Measurements from ENCODE around the gene RBM3.
"Not testable (repeated sequence)": the region's sequence is repeated elsewhere in the genome, so short reads cannot be mapped to it uniquely, and the experiment has no call there.

Gene RBM3

GRCh38 chrX:48574270-48575266, at the start of gene RBM3:
Gene RBM3, plus strand, starts transcription at chrX:48574484. Its CDS starts 697 bp downstream, at chrX:48575181.
- peak; percentile 92 to 94 (median 94) for DNase-seq

- DNase-seq: not testable (repeated sequence)
Observed at GRCh38 chrX:48525853-48526252, 48.4 kb upstream of the RBM3 start.

- DNase-seq: no peak
Observed at GRCh38 chrX:48530736-48531135, 43.5 kb upstream of the RBM3 start.

GRCh38 chrX:48531358-48531959, 42.8 kb upstream of the RBM3 start:
- peak; percentile 26 to 54 (median 46) for DNase-seq

- DNase-seq: no peak
Observed at GRCh38 chrX:48532161-48532560, 42.1 kb upstream of the RBM3 start.

GRCh38 chrX:48533165-48533564, 41.1 kb upstream of the RBM3 start:
- DNase-seq: no peak

GRCh38 chrX:48538641-48539344, 35.5 kb upstream of the RBM3 start:
- DNase-seq: no peak

- peak; percentile 96 to 97 (median 97) for DNase-seq
Observed at GRCh38 chrX:48539345-48540027, 34.8 kb upstream of the RBM3 start, which contains the start of gene TBC1D25. Gene TBC1D25, plus strand, starts transcription at chrX:48539714. Its CDS starts 84 bp downstream, at chrX:48539798.

GRCh38 chrX:48540028-48540375, 34.3 kb upstream of the RBM3 start:
- peak; percentile 51 to 66 (median 63) for DNase-seq

GRCh38 chrX:48540480-48540879, 33.8 kb upstream of the RBM3 start:
- DNase-seq: no peak

GRCh38 chrX:48541140-48541814, 33.0 kb upstream of the RBM3 start:
- DNase-seq: no peak

GRCh38 chrX:48548871-48549270, 25.4 kb upstream of the RBM3 start:
- DNase-seq: no peak

GRCh38 chrX:48555731-48556325, 18.5 kb upstream of the RBM3 start:
- not testable (repeated sequence) for DNase-seq

GRCh38 chrX:48558271-48558670, 16.0 kb upstream of the RBM3 start:
- DNase-seq: peak in 2 of 3 donors; percentile 32 to 69

GRCh38 chrX:48559636-48560035, 14.6 kb upstream of the RBM3 start:
- no peak for DNase-seq

- no peak for DNase-seq
Observed at GRCh38 chrX:48560056-48560455, 14.2 kb upstream of the RBM3 start.

GRCh38 chrX:48560681-48561080, 13.6 kb upstream of the RBM3 start:
- DNase-seq: no peak

GRCh38 chrX:48569958-48570357, 4.3 kb upstream of the RBM3 start:
- peak; percentile 50 to 70 (median 65) for DNase-seq

GRCh38 chrX:48573690-48574269, 504 bp upstream of the RBM3 start:
- peak; percentile 60 to 69 (median 61) for DNase-seq

- DNase-seq: no peak
Observed at GRCh38 chrX:48575642-48576041, 1.4 kb downstream of the RBM3 start.

GRCh38 chrX:48576108-48576507, 1.8 kb downstream of the RBM3 start:
- DNase-seq: no peak
